ENCODE data around the gene GRB7. TPM values are rescaled to one million over a fixed set of nuclear protein-coding genes. Genes with fewer than 3 reads are reported as not detected.

The GRB7 gene
- 0.07 TPM in 1 of 2 replicates, not detected in the other for total RNA-seq

GRCh38 chr17:39737760-39738567 lies at the start of gene GRB7:
Gene GRB7 (plus strand): TSS chr17:39737938. CDS start chr17:39742302, 4,364 bp downstream.

GRCh38 chr17:39699818-39700147 lies 38.0 kb upstream of the GRB7 start, which contains the start of gene ERBB2:
Gene ERBB2 (plus strand): TSS chr17:39700064. CDS start chr17:39700239, 175 bp downstream.

GRCh38 chr17:39730095-39730921 lies 7.4 kb upstream of the GRB7 start, which contains the start of gene MIEN1:
Gene MIEN1 (minus strand): TSS chr17:39730532. CDS start chr17:39730495, 37 bp downstream.

Small RNA genes within 50 kb of the gene (small RNA-seq; reads per million reads assigned to genes)
- not detected for gene MIR4728

Other genes starting within 250 kb of the GRB7 start
- gene NEUROD2, start 130.0 kb upstream of the GRB7 start, total RNA-seq = not detected in 2 replicates
- gene PPP1R1B, start 111.0 kb upstream of the GRB7 start, total RNA-seq = not detected in 2 replicates
- 21.8 and 22.6 TPM in 2 replicates for gene STARD3, start 100.8 kb upstream of the GRB7 start, total RNA-seq
- gene TCAP, start 72.6 kb upstream of the GRB7 start, total RNA-seq = 0.13 and 0.36 TPM in 2 replicates
- gene PNMT, start 69.5 kb upstream of the GRB7 start, total RNA-seq = not detected in 2 replicates
- gene PGAP3, start 49.9 kb upstream of the GRB7 start, total RNA-seq = 1.4 and 2.7 TPM in 2 replicates
- 17.3 and 28.9 TPM in 2 replicates for gene ERBB2, start 37.9 kb upstream of the GRB7 start, total RNA-seq
- 25.5 and 26.9 TPM in 2 replicates for gene MIEN1, start 7.4 kb upstream of the GRB7 start, total RNA-seq
- gene IKZF3, start 126.4 kb downstream of the GRB7 start, total RNA-seq = not detected in 2 replicates
- gene ZPBP2, start 130.3 kb downstream of the GRB7 start, total RNA-seq = not detected in 2 replicates
- gene GSDMB, start 180.7 kb downstream of the GRB7 start, total RNA-seq = 3.9 and 4.0 TPM in 2 replicates
- 14.9 and 19.3 TPM in 2 replicates for gene ORMDL3, start 189.7 kb downstream of the GRB7 start, total RNA-seq
- gene LRRC3C, start 189.8 kb downstream of the GRB7 start, total RNA-seq = not detected in 2 replicates
- gene GSDMA, start 225.1 kb downstream of the GRB7 start, total RNA-seq = not detected in 2 replicates
- gene PSMD3, start 242.9 kb downstream of the GRB7 start, total RNA-seq = 125 and 151 TPM in 2 replicates

Measured in thoracic aorta endothelial cell (primary cell).